Stimulated activated CD8-positive, alpha-beta memory T cell treated with anti-CD3 and anti-CD28 coated beads, Interleukin-12 subunit alpha, Interleukin-12 subunit beta, amount 100 ng/mL, for 24 hours (primary cell): ENCODE measurements around the gene MAP2K5.
"Not testable (repeated sequence)": the region's sequence is repeated elsewhere in the genome, so short reads cannot be mapped to it uniquely, and the experiment has no call there.

ENCODE experiments used
- DNase-seq: peaks from one replicate; pipeline ENCODE4 v3.0.0-alpha.2; 2020; ENCODE audit errors: extremely low read depth

Gene MAP2K5

DNA sequence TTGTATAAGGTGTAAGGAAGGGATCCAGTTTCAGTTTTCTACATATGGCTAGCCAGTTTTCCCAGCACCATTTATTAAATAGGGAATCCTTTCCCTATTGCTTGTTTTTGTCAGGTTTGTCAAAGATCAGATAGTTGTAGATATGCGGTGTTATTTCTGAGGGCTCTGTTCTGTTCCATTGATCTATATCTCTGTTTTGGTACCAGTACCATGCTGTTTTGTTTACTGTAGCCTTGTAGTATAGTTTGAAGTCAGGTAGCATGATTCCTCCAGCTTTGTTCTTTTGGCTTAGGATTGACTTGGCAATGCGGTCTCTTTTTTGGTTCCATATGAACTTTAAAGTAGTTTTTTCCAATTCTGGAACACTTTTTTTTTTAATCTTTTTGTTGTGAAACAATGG lies 130.3 kb downstream of the MAP2K5 start:
- DNase-seq = not testable (repeated sequence)

DNA sequence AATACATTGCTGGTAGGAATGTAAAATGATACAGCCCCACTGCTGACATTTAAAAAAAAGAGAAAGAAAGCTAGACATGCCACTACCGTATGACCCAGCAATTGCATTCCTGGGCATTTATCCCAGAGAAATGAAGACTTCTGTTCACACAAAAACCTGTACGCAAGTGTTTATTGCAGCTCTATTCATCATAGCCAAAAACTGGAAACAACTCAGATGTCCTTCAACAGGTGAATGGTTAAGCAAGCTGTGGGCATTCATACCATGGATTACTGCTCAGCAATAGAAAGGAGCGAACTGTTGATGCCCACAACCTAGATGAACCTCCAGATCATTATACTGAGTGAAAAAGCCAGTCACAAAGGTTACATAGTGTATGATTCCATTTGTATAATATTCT lies 132.5 kb downstream of the MAP2K5 start:
- DNase-seq = no peak

DNA sequence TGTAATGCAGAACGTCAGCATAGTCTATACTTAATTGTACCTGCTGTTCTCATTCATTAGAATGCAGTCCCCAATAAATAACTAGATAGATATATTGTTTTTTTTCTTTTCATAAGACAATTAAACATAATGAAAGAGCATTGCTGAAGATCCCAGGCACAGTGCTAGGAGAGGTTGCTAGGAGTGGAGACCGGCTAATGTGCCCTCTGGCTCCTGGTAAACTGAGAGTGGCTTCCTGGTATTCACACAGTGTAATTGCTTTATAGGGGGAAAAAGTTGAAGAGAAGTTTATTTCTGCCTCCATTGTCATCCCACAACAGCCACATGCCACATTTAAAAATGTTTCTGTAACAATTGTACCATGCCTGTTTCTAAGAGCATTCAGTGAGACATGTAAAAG lies 135.6 kb downstream of the MAP2K5 start:
- no peak for DNase-seq

DNA sequence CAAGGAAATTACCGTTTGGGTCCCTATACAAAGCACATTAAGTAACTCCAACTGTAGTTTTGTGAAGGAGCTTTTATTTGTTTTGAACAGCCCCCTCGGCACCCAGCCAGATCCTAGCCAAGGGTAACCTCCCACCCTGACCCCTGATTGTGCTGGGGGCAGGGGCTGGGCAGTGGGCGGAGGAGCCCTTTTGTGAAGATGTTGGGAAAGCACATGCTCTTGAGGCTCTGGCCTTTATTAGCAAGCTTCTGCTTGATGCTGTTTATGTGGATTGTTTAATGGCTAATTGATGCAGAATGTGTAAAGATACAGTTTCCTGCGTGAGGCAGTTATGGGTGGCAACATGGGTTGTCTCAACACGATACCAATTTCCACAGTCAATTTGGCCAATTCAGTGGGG lies 136.5 kb downstream of the MAP2K5 start:
- DNase-seq = no peak

DNA sequence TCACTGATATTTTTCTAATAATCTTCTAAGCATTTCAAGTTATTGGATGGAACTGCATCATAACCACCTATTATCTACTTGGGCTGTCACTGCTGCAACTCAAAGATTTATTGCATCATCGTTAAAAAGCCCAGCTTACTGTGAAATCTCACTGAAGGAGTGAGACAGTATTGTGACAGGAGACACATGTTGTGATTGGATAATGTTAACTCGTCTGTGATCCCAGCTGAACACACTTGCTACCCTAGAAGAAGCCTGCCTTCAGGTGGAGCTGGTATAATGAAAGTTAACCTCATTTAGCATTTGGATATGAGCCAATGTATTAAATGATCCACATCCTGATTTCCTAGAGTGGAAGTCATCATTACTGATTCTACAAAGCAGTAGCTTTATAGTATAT lies 138.1 kb downstream of the MAP2K5 start:
- DNase-seq = no peak

DNA sequence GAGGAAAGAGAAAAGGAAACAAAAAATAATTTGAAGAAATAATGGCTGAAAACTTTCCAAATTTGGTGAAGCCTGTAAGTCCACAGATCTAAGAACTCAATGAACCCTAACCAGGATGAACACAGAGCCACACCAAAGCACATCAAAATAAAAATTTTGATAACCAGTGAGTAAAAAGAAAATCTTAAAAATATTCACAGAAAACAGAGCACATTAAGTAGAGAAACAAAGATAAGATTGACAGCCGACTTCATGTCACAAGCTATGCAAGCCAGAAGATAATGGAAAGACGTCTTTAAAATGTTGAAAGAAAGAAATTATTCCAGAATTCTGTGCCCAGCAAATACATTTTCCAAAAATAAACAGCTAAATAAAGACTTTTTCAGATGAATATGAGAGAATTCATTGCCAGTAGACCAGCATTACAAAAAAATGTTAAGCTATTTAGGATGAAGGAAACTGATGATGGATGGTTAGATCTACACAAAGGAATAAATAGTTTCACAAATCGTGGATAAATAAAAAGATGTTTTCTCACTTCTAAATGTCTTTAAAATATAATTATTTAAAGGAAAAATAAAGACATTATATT lies 142.6 kb downstream of the MAP2K5 start:
- no peak for DNase-seq

DNA sequence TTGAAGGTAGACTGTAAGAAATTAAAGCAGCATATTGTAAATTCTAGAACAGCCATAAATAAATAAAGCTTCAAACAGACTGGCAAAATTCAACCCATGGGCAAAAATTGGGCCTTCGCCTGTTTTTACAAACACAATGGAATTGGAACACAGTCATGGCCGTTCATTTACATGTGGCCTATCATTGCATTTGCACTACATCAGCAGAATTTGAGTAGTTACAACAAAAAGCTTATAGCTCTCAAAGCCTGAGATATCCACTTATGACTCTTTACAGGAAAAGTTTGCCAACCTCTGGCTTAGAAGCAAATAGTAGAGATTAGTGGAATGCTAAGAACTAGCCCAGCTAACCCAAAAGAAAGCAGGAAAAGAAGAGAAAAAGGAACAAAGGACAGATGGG lies 143.2 kb downstream of the MAP2K5 start:
- DNase-seq = no peak

DNA sequence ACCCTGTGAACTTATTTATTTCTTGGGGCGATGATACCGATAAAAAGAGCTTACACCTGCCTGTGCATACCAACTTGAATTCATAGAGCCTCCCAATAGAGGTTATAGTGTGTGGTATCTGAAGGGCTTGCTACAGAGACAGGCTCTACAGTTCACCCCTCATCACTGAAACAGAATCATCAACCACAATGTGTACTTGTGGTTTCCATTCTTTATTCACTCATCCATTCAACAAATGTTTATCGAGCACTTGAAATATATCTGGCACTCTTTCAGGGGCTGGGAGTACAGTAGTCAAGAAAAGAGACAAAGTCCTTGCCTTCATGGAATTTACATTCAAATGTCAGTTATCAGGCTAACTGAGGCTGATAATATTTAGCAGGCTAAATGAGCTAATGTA lies 148.4 kb downstream of the MAP2K5 start:
- no peak for DNase-seq

DNA sequence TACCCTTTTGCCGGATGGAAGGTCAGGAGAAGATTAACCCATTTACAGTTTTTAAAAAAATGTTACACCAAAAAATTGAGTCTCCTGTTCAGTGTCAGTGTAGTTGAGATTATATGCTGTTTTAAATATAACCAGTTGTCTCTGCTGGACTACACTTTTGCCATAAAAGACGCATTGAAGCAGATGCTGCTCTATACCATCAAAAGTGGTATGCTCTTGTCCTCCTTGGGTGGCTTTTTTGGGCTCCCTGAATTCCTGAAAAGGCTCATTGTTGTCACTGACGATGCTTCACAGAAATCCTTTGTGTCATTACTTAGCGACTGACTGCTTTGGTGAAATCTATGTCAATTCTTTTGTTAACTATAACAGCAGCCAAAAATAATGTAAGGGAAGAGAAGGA lies 148.9 kb downstream of the MAP2K5 start:
- no peak for DNase-seq

DNA sequence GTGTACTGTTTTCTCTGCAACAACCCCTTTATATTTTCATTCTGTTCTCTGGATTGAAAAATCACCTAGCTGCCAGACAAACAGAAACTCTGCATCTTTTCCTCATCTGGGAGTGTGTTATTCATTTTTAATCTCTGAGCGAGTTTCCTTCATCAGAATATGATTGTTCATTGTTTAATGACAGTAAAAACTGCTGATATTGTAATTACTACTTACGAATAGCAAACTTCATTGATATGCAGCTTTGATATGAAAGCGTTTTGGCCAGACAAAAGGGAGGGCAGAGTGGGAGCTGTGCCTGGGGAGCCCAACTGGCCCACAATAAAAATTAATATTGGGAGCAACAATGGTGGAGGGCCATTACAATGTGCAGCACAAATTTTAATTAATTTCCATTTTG lies 150.1 kb downstream of the MAP2K5 start:
- DNase-seq = no peak

DNA sequence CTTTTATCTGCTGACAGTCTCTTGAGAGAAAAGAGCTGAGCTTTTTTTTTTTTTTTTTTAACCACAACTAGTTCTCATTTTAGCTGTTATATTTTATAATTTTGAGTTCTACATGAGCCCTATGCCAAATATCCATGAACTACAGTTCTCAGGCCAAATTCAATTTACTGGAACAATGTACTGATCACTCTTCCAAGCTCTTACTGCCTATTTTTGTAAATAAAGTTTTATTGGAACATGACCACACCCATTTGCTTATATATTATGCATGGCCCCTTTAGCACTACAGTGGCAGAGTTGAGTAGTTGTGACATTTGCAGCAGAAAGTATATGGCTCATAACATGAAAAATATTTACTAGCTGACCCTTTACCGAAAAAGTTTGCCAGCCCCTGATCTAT lies 153.6 kb downstream of the MAP2K5 start:
- no peak for DNase-seq

DNA sequence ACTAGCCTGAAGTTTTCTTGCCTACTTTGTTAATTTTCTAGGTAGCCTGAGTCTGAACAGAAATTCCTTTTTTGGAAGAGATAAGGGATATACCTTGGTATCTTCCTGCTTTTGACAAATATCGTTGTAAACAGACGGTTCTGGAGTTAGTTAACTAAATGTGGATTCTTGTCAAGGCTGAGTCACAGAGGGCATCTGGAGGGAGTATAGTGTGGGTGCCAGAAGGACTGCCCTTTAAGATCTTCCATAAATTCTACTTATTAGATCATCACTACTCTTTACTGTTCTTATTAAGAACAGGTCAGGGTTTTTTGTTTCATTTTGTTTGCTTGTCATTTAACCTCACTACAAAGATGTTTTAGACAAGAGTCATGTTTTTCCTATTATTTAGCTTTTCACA lies 157.5 kb downstream of the MAP2K5 start:
- DNase-seq = no peak

DNA sequence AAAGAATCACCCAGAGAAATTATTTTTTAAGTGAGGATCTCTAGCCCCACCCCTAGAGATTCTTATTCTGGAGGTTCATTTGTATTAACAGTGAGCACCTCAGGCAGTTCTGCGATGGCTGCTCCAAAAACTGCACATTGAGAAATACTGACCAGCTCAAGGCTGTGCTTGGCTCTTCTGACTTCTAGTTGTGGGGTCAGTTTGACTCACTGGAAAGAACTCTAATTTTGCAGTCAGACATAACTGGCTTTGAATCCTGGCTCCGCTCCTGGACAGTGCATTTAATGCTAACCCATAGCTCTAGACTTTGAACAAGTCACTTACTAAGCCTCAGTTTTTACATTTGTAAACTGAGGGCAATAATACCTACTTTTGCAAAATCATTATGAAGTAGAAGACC lies 159.2 kb downstream of the MAP2K5 start:
- no peak for DNase-seq

DNA sequence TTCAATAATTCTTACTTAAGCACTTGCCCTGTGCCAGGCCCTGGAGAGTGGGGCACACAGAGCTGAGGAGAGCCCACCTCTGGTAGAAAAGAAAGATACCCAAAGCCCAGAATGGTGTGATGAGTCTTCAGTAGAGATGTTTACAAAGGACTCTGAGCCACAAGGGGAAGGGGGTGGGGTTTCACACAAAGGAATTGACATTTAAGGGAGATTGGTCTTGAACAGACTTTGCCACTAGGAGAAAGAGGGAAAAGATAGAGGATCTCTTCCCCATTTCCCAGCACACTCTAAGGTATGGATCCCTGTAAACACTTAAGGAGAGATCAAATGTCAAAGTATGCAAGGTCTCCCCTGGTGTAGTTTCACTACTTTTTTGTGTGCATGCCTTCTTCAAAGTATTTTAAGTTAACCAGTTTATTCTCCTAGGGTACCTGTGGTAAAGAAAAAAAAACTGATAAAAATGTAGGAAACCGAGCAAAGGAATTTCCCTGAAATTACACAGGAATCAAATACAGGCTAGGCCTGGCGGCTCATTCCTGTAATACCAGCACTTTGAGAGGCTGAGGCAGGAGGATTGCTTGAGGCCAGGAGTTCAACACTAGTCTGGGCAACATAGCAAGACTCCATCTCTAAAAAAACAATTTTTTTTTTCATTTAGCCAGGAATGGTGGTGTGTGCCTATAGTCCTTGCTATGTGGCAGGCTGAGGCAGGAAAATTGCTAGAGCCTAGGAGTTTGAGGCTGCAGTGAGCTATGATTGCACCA lies 165.2 kb downstream of the MAP2K5 start:
- no peak for DNase-seq

DNA sequence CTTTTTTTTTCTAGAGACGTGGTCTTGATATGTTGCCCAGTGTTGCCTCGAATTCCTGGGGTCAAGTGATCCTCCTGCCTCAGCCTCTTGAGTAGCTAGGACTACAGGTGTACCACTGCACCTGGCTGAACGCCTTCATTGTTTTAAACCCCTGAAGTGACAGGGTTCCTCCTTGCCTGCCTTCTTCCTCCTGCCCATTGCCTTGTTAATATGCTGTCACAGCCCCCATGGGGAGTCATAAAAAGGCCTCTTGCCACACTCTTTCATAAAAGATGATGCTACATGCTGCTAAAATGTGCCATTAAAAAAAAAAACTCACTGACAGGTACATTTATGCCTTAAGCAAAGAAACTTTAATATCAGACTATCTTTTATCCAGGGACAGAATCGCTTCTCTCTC lies 166.0 kb downstream of the MAP2K5 start:
- DNase-seq = no peak

DNA sequence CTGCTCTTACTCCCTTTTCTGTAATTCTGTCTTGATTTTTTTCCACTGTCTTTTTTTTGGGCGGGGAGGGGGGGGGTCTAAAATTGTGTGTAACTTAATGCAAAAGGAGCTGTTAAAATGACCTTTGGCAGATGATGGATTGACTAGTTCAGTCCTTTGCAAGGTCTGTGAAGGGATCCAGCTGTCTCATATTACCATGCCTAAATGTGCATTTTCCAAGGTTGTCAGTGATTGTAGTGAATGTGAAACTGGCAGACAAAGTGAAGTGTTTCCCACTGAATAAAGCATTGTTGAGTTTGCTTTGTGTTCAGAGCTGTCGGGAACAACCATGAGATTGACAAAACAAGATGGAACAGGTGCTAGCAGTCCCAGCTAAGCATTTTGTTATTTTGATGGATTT lies 172.7 kb downstream of the MAP2K5 start:
- DNase-seq = no peak

DNA sequence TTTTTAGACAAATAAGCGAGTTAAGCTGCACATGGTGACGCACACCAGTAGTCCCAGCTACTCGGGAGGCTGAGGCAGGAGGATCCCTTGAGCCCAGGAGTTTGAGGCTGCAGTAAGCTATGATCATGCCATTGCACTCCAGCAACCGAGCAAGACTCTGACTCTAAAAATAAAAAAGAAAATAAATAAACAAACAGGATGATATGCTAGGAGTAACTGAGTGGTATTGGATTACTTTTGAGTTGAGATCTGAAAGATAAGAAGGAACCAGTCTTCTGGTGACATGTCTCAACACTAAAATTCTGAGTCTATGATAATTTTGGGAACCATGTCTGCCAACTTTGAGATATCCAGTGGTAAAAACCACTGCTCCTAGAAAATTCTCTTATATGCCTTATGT lies 173.7 kb downstream of the MAP2K5 start:
- no peak for DNase-seq

DNA sequence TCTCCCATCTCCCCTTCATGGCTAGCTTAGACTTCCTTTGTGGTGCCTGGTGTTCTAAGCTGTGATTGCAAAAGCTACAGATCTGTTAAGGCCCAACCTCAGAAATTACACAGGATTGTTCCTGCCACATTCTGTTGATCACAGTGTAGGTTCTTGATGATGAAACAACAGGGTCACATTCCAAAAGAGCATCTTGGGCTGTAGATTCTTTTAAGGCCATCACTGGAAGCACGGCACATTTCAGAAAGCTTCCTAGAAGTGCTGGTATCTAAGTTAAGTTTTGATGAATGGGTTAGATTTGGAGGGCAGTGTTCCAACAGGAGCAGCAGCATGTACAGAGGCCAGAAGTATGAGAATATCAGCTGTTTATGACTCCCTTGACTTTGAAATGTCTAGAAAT lies 175.3 kb downstream of the MAP2K5 start:
- DNase-seq = no peak

DNA sequence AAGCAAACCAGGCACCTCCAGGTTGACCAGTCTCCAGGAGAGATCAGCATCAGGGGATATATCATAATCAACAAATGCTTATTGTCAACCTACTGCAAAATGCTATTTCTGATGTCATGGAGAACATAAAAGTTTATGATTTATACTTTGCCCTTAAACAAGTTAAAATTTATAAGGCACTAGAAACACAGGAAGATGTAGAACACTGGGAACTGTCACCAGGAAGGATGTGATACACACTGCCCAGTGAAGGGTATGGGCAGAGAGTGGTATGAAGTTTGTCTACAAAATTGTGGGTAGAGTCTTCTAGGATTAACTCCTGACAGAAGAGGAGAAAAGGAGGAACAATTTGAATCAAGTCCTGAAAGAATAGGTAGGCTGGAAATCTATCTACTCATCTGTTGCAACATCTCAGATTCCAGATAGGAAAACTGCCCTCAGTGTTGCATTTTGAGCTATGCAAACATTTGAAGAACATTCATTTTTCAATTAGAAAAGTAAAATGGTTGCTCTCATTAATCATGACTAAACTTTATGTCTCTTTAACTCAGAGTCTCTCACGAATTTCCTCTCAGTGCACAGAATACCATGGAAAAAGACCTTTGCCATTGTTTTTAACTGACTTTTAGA lies 176.9 kb downstream of the MAP2K5 start:
- DNase-seq = no peak

DNA sequence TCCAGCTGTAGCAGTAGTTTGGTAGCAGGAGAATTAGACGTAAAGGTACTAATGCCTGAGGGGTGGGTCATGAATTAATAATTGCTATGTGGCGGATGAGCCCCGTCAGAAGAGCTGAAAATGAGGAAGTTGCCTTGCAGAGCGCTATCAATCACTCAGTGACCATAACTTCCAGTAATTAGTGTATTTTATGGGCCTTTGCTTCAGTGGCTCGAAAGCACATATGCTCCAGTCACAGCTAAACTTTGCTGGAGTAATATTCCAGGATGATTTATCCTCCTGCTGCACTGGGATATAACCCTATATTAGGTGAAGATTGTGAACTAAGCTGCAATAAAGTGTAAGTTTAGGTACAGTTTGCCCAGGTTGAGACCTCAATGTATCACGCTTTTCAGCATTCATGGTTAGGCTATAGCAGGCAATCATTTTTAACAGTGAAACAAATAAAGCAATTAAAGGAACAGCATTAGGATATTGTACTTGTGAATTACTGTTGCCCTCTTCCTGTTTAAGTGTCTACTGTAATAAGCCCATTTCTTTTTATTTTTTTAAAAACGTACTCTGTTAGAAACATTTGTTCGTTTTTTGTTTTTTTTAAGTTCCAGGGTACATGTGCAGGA lies 178.2 kb downstream of the MAP2K5 start:
- no peak for DNase-seq

DNA sequence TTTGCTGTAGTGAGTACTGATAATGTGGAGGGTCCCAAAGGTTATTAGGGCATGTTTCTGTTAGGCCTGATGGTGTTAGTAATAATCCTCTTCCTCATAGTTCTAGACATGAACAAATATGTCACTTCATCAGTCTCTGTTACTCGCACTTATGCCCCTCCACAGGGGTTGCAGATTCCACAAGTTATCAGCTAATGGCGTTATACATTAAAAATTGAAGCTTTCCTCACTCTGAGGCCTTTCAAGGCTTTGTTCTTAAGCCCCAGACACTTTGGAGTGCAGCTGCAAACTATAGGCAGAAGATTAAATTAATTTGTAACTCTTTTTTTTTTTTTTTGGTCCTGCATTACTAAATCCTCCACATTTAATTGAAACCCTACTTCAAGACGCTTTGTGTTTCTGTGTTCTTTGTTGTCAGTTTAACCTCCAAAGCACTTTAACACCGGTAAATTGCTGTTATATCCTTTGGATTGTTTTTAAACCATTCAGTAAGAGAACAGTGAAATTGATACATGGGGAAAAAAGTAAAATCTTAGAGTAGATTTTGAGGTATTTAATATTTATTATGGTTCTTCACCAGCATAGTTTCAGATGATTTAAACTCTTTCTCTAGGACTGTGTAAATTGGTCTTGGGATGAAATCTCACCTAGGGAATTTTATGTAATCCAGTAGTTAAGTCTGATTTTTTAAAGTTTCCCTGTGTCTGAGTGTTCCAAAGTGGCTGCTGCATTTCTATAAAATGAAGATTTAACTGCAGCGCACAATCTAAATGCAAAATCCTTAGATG lies 179.7 kb downstream of the MAP2K5 start:
- no peak for DNase-seq
